ENCODE results near the gene CNTLN.

DNA sequence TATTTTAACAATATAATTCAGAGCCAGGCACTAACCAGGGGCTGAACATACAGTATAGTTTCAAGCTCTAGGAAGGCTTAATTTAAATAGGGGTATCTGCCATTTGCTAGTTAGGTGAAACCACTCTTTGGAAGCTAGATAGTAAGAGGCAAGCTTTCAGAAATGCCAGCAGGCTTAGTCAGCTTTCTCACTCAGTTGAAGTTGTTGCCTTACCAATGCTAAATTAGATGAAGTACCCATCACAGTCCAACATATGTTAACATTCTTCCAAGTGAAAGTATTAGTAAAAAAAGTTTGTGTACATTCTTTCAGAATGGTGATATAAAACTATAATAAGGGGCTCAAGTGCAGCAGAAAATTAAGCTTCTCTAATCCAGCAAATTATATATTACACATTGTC, 215.0 kb downstream of the CNTLN start:
- TF ChIP-seq CTCF (IDR thresholded peaks at IDR 0.05; ENCODE audit: insufficient read depth, low read length) (no peak), POLR2AphosphoS5 (IDR thresholded peaks at IDR 0.05; ENCODE audit: low read depth) (no peak), GABPA (IDR thresholded peaks at IDR 0.05; ENCODE audit: low read depth) (no peak)
